ENCODE measurements around the gene PPP2R5C. TPM values are rescaled to one million over a fixed set of nuclear protein-coding genes. Genes with fewer than 3 reads are reported as not detected.

The PPP2R5C gene
- total and polyA plus RNA-seq, 2 donors (not counting 3 experiments of a cell fraction or from before 2014, with no cell fraction given) = 42.6 to 83.6 TPM

- intact Hi-C loops (cut with micrococcal nuclease) = no loop called here
- Histone ChIP-seq H2AFZ (ENCODE audit: low read depth, low read length) (no peak overlapping the region), H3K9me1 (replicated peaks; ENCODE audit: control insufficient read depth, extremely low read depth, insufficient read depth, low read length) (no peaks in the 10 kb centered on the region), H3K27ac (ENCODE audit: insufficient read depth, low read depth, low read length) (no peak overlapping the region), H3K27me3 (ENCODE audit: control insufficient read depth in 2 of 2, insufficient read depth in 2 of 2, low read length in 2 of 2) (peaks cover 7% of the 10 kb centered on the region in 2 experiments), H3K36me3 (ENCODE audit: control insufficient read depth in 2 of 2, extremely low read depth in 1 of 2, insufficient read depth in 2 of 2, low read length in 2 of 2) (no peaks in the 10 kb centered on the region), H3K4me1 (ENCODE audit: control insufficient read depth, extremely low read depth, insufficient read depth, low read length) (no peaks in the 10 kb centered on the region), H3K9ac (replicated peaks; ENCODE audit: extremely low read depth, insufficient read depth, low read length) (no peak overlapping the region), H3K4me3 (replicated peaks in 1 of 3; ENCODE audit: insufficient read depth in 1 of 3, low read depth in 1 of 3, low read length in 3 of 3) (no peak overlapping the region), H4K20me1 (replicated peaks; ENCODE audit: control insufficient read depth, extremely low read depth, insufficient read depth, low read length) (no peaks in the 10 kb centered on the region), H3K79me2 (ENCODE audit: control insufficient read depth, insufficient read depth, low read length) (no peaks in the 10 kb centered on the region), H3K9me3 (replicated peaks; ENCODE audit: control insufficient read depth, insufficient read depth, low read length) (no peaks in the 10 kb centered on the region), H3K4me2 (ENCODE audit: insufficient read depth, low read length) (no peak overlapping the region)
- FAIRE-seq (no peak), DNase-seq (ENCODE audit: low read depth, low spot score) (no peak)
- POLR2A ChIA-PET = no interaction called here
- TF ChIP-seq FOS (IDR thresholded peaks at IDR 0.05; ENCODE audit: borderline replicate concordance, insufficient read depth, low read length) (no peak), EZH2 (IDR thresholded peaks at IDR 0.05; ENCODE audit: borderline replicate concordance, low read depth, low read length, severe bottlenecking) (no peak), POLR2AphosphoS5 (IDR thresholded peaks at IDR 0.05; ENCODE audit: insufficient read depth, low read depth, low read length) (no peak), JUN (IDR thresholded peaks at IDR 0.05; ENCODE audit: borderline replicate concordance, insufficient read depth, insufficient read length, low read depth) (no peak)
- CTCF ChIA-PET = interaction anchor here (0.7 to 0.9 kb wide), 2 partner anchors 36 to 215 kb away, joined by 3 to 4 read pairs; no protein-coding TSS in a partner anchor
- dilution Hi-C loops (cut with MboI; ENCODE audit: extremely low pct_ligation_motif_present, low sequenced_read_pairs) = no loop called here
- BruUV-seq (replicated peaks) = no TSS peak
These were observed 22.7 kb upstream of the PPP2R5C start for GRCh38 chr14:101738703-101739320.

GRCh38 chr14:101739446-101740141 lies 21.9 kb upstream of the PPP2R5C start:
- dilution Hi-C loops (cut with MboI; ENCODE audit: extremely low pct_ligation_motif_present, low sequenced_read_pairs) (no loop called here), intact Hi-C loops (cut with micrococcal nuclease) (no loop called here)
- BruUV-seq (replicated peaks) = no TSS peak
- Histone ChIP-seq H2AFZ (ENCODE audit: low read depth, low read length) (no peak overlapping the region), H3K27ac (ENCODE audit: insufficient read depth, low read depth, low read length) (no peak overlapping the region), H3K9ac (replicated peaks; ENCODE audit: extremely low read depth, insufficient read depth, low read length) (no peak overlapping the region), H3K9me3 (replicated peaks; ENCODE audit: control insufficient read depth, insufficient read depth, low read length) (no peaks in the 10 kb centered on the region), H3K79me2 (ENCODE audit: control insufficient read depth, insufficient read depth, low read length) (no peaks in the 10 kb centered on the region), H3K9me1 (replicated peaks; ENCODE audit: control insufficient read depth, extremely low read depth, insufficient read depth, low read length) (no peaks in the 10 kb centered on the region), H3K4me3 (replicated peaks in 1 of 3; ENCODE audit: insufficient read depth in 1 of 3, low read depth in 1 of 3, low read length in 3 of 3) (no peak overlapping the region), H4K20me1 (replicated peaks; ENCODE audit: control insufficient read depth, extremely low read depth, insufficient read depth, low read length) (no peaks in the 10 kb centered on the region), H3K4me1 (ENCODE audit: control insufficient read depth, extremely low read depth, insufficient read depth, low read length) (no peaks in the 10 kb centered on the region), H3K4me2 (ENCODE audit: insufficient read depth, low read length) (no peak overlapping the region), H3K36me3 (ENCODE audit: control insufficient read depth in 2 of 2, extremely low read depth in 1 of 2, insufficient read depth in 2 of 2, low read length in 2 of 2) (no peaks in the 10 kb centered on the region), H3K27me3 (ENCODE audit: control insufficient read depth in 2 of 2, insufficient read depth in 2 of 2, low read length in 2 of 2) (peaks cover 7% of the 10 kb centered on the region in 2 experiments)
- POLR2A ChIA-PET = no interaction called here
- TF ChIP-seq CTCF (IDR thresholded peaks at IDR 0.05; ENCODE audit: extremely low read depth in 1 of 2, insufficient read depth in 1 of 2, low read depth in 1 of 2, low read length in 2 of 2) = no peak
- TF ChIP-seq MYC (IDR thresholded peaks at IDR 0.05; ENCODE audit: low read depth, low read length) = no peak
- no peak for TF ChIP-seq EZH2 (IDR thresholded peaks at IDR 0.05; ENCODE audit: borderline replicate concordance, low read depth, low read length, severe bottlenecking)
- no peak for TF ChIP-seq MAX (IDR thresholded peaks at IDR 0.05; ENCODE audit: insufficient read depth, insufficient read length)
- no peak for TF ChIP-seq GATA2 (IDR thresholded peaks at IDR 0.05; ENCODE audit: insufficient read depth, insufficient read length, low read depth, low read length)
- no peak for TF ChIP-seq POLR2A (IDR thresholded peaks at IDR 0.05; ENCODE audit: low read depth, low read length)
- no peak for TF ChIP-seq FOS (IDR thresholded peaks at IDR 0.05; ENCODE audit: borderline replicate concordance, insufficient read depth, low read length)
- TF ChIP-seq POLR2AphosphoS5 (IDR thresholded peaks at IDR 0.05; ENCODE audit: insufficient read depth, low read depth, low read length) = no peak
- TF ChIP-seq JUN (IDR thresholded peaks at IDR 0.05; ENCODE audit: borderline replicate concordance, insufficient read depth, insufficient read length, low read depth) = no peak
- CTCF ChIA-PET = no interaction called here
- DNase-seq (ENCODE audit: low read depth, low spot score) = no peak
- FAIRE-seq = no peak
